Breast epithelium (tissue), 4 donors: Measurements from ENCODE around the gene KLHL26. TPM values are rescaled to one million over a fixed set of nuclear protein-coding genes. Genes with fewer than 3 reads are reported as not detected.
A peak's percentile ranks its signal among the peaks of the same experiment; 100 is the strongest.

ENCODE experiments used
- DNase-seq, 2 donors: peaks; one replicate each; pipeline ENCODE4 v3.0.0-alpha.2; 2019; ENCODE audit warnings: low spot score in 2 of 2
- H3K27ac ChIP-seq, 2 donors: fragments of 200-600 bp; sonication (generic) in 1 of 2; one replicate each; pipeline ENCODE4 v1.5.1; 2016 to 2019; ENCODE audit warnings: mild to moderate bottlenecking in 1 of 2
- H3K27me3 ChIP-seq, 2 donors: fragments of 200-600 bp; sonication (generic) in 1 of 2; one replicate each; pipeline versions ENCODE4 v1.5.1 to v1.6.0; 2017 to 2019; ENCODE audit warnings: control low read depth in 1 of 2, mild to moderate bottlenecking in 1 of 2
- H3K36me3 ChIP-seq: fragments of 200-600 bp; one replicate; pipeline ENCODE4 v1.5.1; 2019
- H3K4me1 ChIP-seq, 2 donors: fragments of 200-600 bp; sonication (generic); one replicate each; pipeline ENCODE4 v1.5.1; 2016 to 2019; ENCODE audit warnings: control low read depth in 1 of 2
- H3K4me3 ChIP-seq, 3 donors: fragments of 200-600 bp; sonication (generic); 1 replicate in 2 of 3; 2 replicates in 1 of 3; pipeline ENCODE4 v1.5.1; 2016 to 2019; ENCODE audit warnings: mild to moderate bottlenecking in 3 of 3, moderate library complexity in 2 of 3
- H3K9me3 ChIP-seq, 2 donors: fragments of 200-600 bp; sonication (generic) in 1 of 2; one replicate each; pipeline ENCODE4 v1.5.1; 2016 to 2019; ENCODE audit warnings: control low read depth in 1 of 2
- POLR2A ChIP-seq: fragments of 450-650 bp; IDR thresholded peaks from one replicate; pipeline ENCODE4 v1.6.1; 2016; ENCODE audit warnings: antibody characterized with exemption, mild to moderate bottlenecking, moderate library complexity
- POLR2AphosphoS5 ChIP-seq, 3 donors: sonication (generic); formaldehyde crosslinking; IDR thresholded peaks; one replicate each; pipeline ENCODE4 v1.6.1; 2017; ENCODE audit warnings: antibody characterized with exemption in 3 of 3
- intact Hi-C: fragments of 100-400 bp; cut with DNase I; formaldehyde crosslinking; loops from one replicate; pipeline ENCODE4 v1.15.1; 2023; ENCODE audit warnings: low total_unique reads
- total RNA-seq, 3 donors: library from RNA; depleted of rRNA; stranded (reverse); fragments of >200 nt; gene quantifications; one replicate each; pipeline ENCODE4 v1.1.0, GENCODE V29; 2016
- TF ChIP-seq, protein P1 (sequence below), 3 donors: fragments of 450-650 bp; IDR thresholded peaks; one replicate each; pipeline ENCODE4 v1.5.1; 2016 to 2017; ENCODE audit warnings: antibody characterized with exemption in 3 of 3, mild to moderate bottlenecking in 3 of 3, moderate library complexity in 3 of 3

Gene KLHL26
- total RNA-seq, 3 donors from 2014 or later: 7.0 to 18.1 (median 14.7) TPM

DNA sequence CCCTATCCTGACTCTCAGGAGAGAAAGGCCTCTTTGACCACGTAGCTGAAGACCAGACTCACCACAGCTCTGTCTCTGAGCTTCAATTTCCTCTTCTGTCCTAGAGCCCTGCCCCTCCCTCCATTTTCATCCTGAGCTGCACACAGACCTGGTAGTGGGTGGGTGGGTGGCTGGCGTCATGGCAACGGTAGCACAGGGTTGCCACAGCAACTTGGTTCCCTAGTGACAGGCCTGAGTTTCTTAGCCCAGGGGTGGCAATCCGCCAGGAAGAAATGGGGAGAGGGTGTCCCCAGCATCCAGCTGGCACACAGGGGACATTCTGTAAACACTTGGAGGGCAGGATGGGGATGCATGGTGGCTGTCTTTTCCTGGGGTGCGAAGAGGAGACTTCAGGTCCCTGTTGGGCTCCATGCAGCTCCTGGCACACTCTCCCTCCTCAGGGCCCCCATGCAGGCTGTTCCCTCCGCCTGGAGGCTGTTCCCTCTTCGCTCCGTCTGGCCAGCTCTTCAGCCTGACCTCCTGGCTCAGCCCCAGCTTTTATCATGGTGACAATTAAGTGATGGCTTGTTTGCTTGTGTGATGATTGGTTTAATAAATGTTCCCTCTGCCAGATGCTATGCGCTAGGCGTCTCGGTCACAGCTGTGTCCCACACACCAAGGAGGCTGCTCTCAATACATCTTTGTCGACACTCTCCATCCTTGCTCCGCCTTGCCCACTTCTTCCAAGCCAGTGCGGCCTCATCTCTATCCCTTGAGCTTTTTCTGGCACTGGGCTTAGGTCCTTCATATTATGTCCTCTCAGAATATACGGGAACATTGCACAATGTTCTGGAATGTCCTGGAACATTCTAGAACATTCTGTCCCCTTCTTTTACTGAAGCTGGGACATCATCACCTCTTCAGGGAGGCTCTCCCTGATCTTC lies 7.4 kb upstream of the KLHL26 start:
- Histone ChIP-seq H3K27me3 (no peaks in the 10 kb centered on the region), H3K27ac (no peak overlapping the region), H3K4me3 (no peak overlapping the region), H3K4me1 (no peaks in the 10 kb centered on the region), H3K9me3 (no peaks in the 10 kb centered on the region), H3K36me3 (no peaks in the 10 kb centered on the region)
- intact Hi-C loops: no loop called here
- DNase-seq: no peak
- peak; percentile 69 to 96 (median 78) for TF ChIP-seq POLR2AphosphoS5 (IDR thresholded peaks at IDR 0.05)
- TF ChIP-seq POLR2A: no peak

- TF ChIP-seq, protein P1, sequence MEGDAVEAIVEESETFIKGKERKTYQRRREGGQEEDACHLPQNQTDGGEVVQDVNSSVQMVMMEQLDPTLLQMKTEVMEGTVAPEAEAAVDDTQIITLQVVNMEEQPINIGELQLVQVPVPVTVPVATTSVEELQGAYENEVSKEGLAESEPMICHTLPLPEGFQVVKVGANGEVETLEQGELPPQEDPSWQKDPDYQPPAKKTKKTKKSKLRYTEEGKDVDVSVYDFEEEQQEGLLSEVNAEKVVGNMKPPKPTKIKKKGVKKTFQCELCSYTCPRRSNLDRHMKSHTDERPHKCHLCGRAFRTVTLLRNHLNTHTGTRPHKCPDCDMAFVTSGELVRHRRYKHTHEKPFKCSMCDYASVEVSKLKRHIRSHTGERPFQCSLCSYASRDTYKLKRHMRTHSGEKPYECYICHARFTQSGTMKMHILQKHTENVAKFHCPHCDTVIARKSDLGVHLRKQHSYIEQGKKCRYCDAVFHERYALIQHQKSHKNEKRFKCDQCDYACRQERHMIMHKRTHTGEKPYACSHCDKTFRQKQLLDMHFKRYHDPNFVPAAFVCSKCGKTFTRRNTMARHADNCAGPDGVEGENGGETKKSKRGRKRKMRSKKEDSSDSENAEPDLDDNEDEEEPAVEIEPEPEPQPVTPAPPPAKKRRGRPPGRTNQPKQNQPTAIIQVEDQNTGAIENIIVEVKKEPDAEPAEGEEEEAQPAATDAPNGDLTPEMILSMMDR (IDR thresholded peaks at IDR 0.05): no peak
- TF ChIP-seq POLR2A (no peak), POLR2AphosphoS5 (IDR thresholded peaks at IDR 0.05) (no peak)
These were observed 3.5 kb upstream of the KLHL26 start for GRCh38 chr19:18633321-18633720.

DNA sequence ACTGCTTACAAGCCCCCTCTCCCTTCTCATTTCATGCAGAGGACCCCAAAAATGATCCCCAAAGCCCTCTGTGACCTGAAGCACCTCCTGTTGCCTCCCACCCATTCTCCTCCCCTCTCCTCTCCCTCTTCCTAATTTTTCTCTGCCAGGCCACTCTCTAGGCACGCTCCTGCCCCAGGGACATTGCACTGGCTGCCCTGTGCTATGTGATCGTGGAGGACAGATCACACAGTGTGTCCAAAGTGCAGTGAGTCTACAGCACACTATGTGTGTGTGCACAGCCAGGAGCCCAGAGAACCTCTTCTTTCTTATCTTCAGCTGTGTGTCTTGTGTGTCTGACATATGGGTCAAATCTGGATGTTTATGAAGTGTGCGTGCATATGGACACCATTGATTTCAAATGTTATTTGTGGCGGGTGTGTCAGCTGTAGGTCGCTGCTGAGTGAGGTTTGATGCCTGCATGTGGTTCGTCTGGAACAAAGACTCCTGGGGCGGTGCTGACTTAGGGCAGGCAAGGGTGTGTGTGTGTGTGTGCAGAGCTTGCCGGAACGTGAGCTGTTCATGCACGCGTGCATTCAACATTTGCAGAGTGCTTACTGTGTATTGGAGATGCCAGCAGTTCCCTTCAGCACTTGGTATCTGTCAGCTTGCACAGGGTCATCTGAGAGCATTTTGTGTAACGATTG lies 2.1 kb upstream of the KLHL26 start:
- peaks cover 0 to 12% of the 10 kb centered on the region in 2 donors for H3K4me1 ChIP-seq
- no peak overlapping the region for H3K27ac ChIP-seq
- no peak overlapping the region for H3K4me3 ChIP-seq
- no peaks in the 10 kb centered on the region for H3K36me3 ChIP-seq
- no peak for DNase-seq
- H3K9me3 ChIP-seq: no peaks in the 10 kb centered on the region
- no peaks in the 10 kb centered on the region for H3K27me3 ChIP-seq
- TF ChIP-seq POLR2A: no peak
- TF ChIP-seq, protein P1 (IDR thresholded peaks at IDR 0.05): no peak
- TF ChIP-seq POLR2AphosphoS5 (IDR thresholded peaks at IDR 0.05): no peak
- intact Hi-C loops: no loop called here

More at GRCh38 chr19:18633321-18633720, 3.5 kb upstream of the KLHL26 start:
- no peaks in the 10 kb centered on the region for H3K36me3 ChIP-seq
- H3K4me1 ChIP-seq: peaks cover 0 to 9% of the 10 kb centered on the region in 2 donors
- no peak overlapping the region for H3K27ac ChIP-seq
- H3K9me3 ChIP-seq: no peaks in the 10 kb centered on the region
- DNase-seq: no peak
- intact Hi-C loops: no loop called here
- no peaks in the 10 kb centered on the region for H3K27me3 ChIP-seq
- no peak overlapping the region for H3K4me3 ChIP-seq

GRCh38 chr19:18635831-18636182 lies 1.0 kb upstream of the KLHL26 start:
- Histone ChIP-seq H3K4me1 (peaks cover 0 to 12% of the 10 kb centered on the region in 2 donors), H3K4me3 (peak overlapping the region in 2 of 3 donors; percentile 70 to 78), H3K9me3 (no peaks in the 10 kb centered on the region), H3K36me3 (no peaks in the 10 kb centered on the region), H3K27ac (peak overlapping the region; percentile 84 to 95), H3K27me3 (no peaks in the 10 kb centered on the region)
- TF ChIP-seq POLR2A (no peak), POLR2AphosphoS5 (IDR thresholded peaks at IDR 0.05) (no peak)
- TF ChIP-seq, protein P1 (IDR thresholded peaks at IDR 0.05): no peak
- intact Hi-C loops: no loop called here
- no peak for DNase-seq

DNA sequence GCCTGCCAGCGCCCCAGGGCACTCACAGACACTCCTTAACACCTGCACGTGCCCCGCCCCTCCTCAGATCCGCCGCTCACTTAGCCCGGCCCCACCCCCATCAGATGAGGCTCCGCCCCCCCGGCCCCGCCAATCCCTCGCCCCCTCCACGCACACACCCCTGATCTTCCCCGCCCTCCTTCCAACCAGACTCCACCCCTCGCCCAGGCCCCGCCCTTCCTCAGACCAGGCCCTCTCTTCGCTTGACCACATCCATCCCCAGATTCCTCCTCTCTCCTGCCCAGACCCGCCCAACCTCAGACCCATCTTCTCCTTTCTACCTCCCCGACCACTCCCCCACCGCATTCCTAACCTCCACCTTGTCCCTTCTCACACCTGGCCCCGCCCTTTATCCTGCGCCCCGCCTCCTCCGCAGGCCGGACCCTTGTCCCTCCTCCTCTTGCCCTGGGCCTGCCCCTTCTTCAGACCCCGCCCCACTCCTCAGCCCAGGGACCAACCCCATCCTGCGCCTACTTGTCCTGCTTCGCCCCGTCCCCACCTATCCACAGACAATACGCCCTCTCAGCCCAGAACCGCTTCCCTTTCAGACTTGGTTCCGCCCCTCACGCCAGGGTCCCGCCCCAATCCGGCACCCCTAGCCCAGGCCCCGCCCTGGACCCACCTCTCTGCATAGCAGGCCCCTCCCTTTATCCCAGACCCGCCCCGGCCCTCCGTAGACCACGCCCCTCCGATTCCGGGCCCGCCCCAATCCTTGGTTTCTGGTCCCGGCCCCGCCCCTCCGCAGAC lies 452 bp upstream of the KLHL26 start:
- Histone ChIP-seq H3K4me1 (peaks cover 0 to 12% of the 10 kb centered on the region in 2 donors), H3K36me3 (no peaks in the 10 kb centered on the region), H3K4me3 (peak overlapping the region; percentile 70 to 78 (median 74)), H3K9me3 (no peaks in the 10 kb centered on the region), H3K27me3 (no peaks in the 10 kb centered on the region), H3K27ac (peak overlapping the region; percentile 84 to 95)
- no peak for TF ChIP-seq POLR2AphosphoS5 (IDR thresholded peaks at IDR 0.05)
- TF ChIP-seq, protein P1 (IDR thresholded peaks at IDR 0.05): no peak
- intact Hi-C loops: no loop called here
- peak; percentile 97 to 99 for DNase-seq
